ENCODE data around the gene NACC1.
A peak's percentile ranks its signal among the peaks of the same experiment; 100 is the strongest.
"Not testable (repeated sequence)": the region's sequence is repeated elsewhere in the genome, so short reads cannot be mapped to it uniquely, and the experiment has no call there.

The NACC1 gene

GRCh38 chr19:13149173-13149627 lies 31.1 kb downstream of the NACC1 start:
- not testable (repeated sequence) for DNase-seq

DNA sequence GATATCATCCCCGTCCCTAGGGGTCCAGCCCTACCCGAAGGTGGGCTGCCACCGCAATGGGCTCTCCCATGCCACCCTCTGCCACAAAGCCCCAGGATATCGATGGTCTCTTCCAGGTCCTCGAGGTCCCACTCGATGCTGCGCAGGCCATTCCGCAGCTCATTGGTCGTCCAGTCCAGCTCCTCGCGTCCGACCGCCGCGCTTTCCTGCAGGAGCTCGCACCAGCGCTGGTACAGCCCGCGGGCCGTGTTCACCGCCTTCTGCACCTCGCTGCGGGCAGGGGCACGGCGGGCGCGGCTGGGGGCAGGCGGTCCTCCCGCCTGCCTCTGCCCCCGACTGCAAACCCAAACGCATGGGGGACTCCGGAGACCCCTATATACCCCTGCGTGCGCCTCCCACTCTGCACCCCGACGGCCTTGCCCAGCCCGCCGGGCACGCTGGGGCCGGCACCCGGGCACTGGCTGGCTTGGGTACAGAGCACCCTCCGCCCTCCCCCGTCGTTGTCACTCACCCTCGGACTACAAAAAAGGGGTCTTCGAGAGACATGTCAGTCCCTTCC lies 31.6 kb downstream of the NACC1 start:
- DNase-seq = peak; percentile 46

GRCh38 chr19:13150187-13150930 lies 32.3 kb downstream of the NACC1 start, which contains the start of the genes IER2 and STX10:
Gene IER2 (plus strand): TSS chr19:13150411. CDS start chr19:13153187, 2,776 bp downstream.
Gene STX10 (minus strand): TSS chr19:13150375. CDS start chr19:13150173, 202 bp downstream.
- DNase-seq = peak; percentile 94

- peak; percentile 33 for DNase-seq
Measured at GRCh38 chr19:13150931-13151604, 33.0 kb downstream of the NACC1 start.

DNA sequence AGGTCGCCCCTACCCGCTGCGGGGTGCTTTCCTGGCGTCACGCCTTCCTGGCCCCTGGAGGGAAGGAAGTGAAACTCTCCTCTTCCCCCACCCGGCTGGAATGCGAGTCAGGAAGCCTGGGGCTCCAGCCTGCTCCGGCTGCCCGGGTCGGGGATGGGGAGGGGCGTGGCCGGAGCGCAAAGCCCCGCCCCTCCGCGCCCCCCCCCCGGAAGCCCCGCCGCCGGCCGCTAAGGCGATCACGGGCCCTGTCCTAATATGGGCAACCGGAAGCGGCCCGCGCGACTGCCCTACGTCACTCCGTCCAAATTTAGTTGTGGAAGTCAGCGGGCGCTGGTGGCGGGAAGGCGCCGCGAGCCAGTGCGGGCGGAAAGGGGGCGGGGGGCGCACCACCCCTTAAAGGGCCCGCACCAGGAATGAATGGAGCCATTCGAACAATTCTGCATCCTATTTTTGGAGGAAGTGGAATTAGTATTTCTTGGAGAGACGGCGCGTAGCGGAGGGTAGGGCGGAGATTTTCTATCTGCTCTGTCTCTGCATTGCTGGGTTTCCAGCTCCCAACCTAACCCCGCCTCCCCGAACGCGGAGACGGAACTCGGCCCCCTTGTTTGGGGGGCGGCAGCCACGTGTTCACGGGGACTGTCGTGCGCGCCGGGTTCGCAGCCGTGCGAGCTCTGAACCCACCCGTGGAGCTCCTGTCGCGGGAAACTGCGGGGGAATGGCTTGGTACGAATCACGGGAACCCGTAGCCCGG lies 33.7 kb downstream of the NACC1 start:
- DNase-seq = peak; percentile 97

GRCh38 chr19:13152356-13152973 lies 34.4 kb downstream of the NACC1 start:
- DNase-seq = no peak

DNA sequence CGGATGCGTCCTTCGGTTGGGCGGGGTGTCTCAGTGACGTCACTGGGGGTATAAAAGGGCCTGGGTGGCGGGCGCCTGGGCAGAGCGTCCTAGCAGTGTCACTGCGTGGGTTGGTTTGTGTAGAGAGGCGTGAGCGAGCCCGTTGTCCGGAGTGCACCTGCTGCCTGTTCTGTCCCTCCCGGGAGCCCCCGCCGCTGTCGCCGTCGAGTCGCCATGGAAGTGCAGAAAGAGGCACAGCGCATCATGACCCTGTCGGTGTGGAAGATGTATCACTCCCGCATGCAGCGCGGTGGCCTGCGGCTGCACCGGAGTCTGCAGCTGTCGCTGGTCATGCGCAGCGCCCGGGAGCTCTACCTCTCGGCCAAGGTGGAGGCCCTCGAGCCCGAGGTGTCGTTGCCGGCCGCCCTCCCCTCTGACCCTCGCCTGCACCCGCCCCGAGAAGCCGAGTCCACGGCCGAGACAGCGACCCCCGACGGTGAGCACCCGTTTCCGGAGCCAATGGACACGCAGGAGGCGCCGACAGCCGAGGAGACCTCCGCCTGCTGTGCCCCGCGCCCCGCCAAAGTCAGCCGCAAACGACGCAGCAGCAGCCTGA lies 35.0 kb downstream of the NACC1 start:
- DNase-seq = peak; percentile 97

DNA sequence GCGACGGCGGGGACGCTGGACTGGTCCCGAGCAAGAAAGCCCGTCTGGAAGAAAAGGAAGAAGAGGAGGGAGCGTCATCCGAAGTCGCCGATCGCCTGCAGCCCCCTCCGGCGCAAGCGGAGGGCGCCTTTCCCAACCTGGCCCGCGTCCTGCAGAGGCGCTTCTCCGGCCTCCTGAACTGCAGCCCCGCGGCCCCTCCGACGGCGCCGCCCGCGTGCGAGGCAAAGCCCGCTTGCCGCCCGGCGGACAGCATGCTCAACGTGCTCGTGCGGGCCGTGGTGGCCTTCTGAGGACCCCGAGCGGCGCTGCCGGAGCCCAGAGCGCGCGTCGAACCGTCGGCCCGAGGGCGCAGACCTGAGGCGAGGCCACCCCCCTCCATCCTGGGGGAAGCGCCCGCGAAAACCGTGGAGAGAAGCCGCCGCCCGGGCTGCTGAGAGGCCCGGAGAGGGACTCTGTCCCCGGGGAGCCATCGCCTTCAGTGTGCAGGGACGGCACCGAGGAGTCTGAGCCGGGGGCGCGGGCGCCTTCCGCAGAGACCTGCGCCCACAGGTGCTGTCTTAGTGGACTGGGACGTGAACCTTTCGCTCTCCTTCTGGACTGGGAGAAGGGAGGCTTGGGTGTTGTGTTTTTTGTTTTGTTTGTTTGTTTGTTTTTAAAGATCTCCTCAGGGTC lies 35.6 kb downstream of the NACC1 start:
- DNase-seq = peak; percentile 44

- DNase-seq = peak; percentile 63
Measured at GRCh38 chr19:13154241-13154778, 36.2 kb downstream of the NACC1 start.

DNA sequence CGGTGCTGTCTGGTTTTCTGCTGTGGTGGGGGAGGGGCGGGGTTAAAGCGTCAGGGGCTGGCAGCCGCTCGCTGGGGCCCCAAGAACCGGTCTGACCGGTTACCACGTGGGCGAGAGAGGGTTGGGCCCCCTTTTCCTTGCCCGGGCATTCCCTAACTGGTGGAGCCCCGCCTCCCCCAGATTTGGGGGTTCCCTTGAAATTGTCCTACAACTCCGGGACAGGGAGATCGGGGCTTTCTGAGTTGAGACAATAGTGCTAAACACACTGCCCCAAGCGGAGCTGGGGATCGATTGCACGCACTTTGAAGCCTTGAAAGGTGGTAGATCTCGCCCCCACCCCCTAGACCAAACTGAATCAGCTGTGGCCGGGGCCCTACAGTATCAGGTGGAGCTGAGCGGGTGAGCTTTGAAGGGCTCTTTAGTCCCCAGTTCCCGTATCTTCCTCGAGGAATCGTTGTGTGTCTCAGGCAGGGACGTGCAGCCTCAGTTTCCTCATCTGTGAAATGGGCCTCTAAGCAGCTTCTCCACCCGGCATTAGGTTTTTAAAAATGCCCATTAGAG lies 36.9 kb downstream of the NACC1 start:
- peak; percentile 79 for DNase-seq

DNA sequence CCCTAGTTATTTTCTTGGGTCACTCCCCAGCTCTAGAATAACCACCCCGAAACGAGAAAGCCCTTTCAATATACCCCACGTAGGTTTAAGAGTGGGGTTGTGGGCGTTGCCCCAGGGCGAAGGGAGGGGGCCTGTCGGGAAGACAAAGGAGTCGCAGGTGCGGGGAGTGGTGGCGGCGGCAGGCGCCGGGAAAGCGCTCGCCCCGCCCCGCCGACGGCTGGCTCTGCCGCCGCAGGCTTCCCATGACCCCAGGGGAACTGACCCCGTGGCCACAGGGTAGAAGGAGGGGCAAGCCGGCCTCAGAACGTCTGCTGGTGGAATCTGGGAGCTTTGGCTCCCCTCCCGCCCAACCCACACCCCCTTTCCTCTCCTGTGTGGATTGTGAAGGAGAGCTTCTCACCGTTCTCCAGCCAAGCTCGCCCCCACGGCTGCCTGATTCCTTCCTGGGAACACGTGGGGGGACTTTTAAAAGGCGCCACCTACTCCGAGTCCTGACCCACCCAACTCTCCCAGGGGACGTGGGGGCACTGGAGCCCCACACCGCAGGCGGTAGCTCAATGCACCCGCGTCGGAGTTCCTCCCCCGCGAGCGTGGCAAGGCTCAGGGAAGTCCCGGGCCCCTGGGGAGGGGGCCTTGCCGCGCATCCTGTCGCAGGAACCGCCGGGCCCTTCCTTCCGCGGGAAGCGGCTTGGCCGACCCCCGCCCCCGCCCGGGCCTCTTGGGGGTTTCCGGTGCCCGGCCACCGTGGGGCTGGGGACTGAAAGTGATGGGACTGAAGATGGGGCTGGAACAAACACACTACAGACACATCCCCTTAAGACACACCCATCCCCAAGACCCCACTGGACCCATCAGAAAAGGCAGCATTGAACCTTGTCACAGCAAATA lies 37.7 kb downstream of the NACC1 start:
- DNase-seq = peak; percentile 82

DNA sequence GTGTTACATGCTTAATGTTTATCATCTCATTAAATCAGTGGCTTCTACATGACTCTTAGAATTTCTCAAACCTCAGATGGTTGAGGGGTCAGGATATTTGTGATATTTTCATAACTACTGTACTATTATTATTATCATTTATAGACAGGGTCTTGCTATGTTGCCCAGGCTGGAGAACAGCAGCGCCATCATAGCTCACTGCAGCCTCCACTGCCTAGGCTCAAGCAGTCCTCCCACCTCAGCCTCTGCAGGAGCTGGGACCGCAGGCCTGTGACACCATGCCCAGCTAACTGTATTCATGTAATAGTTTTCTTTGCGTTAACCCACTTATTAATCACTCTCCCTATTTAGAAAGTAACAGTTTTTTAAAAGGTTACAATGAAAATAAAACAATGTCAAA lies 41.6 kb downstream of the NACC1 start:
- DNase-seq = no peak

- no peak for DNase-seq
Measured at GRCh38 chr19:13160557-13160956, 42.5 kb downstream of the NACC1 start.

GRCh38 chr19:13162724-13163608 lies 44.9 kb downstream of the NACC1 start:
- DNase-seq = peak; percentile 92

DNA sequence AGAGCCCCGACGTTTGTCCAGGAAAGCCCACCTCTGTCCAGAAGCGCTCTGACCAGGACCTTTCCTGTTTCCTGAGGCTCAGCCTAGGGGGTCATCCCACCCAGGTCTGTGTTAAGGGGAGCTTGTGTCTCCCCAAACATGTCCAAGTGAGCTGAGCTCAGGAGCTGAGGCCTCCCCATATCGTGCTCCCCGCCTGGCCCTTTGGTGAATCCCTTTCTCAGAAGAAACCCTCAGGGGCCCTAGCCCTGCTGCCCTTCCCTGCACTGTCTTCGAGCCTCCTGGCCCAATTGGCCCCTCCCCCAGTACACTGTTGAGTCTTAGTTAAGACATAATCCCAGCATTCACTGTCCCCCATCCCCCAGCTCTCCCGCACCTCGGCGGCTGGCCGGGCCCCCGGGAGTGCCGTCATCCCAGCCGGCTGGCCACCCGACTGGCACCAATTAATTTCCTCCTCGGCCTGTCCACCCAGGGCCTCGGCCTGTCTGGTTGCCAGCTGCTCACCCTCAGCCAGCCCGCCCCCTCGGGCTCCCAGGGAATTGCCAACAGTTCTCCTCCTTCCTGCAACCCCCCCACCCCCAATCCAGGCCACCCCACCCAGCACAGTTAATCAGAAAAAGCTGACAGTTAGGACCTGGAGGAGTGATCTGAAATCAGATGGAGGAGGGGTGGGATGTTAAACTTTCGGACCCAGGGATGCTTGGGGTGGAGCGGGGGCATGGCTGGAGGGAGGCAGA lies 45.7 kb downstream of the NACC1 start:
- peak; percentile 59 for DNase-seq

- peak; percentile 66 for DNase-seq
Measured at GRCh38 chr19:13164343-13165161, 46.5 kb downstream of the NACC1 start.
